ENCODE measurements around the gene GATA2.

DNA sequence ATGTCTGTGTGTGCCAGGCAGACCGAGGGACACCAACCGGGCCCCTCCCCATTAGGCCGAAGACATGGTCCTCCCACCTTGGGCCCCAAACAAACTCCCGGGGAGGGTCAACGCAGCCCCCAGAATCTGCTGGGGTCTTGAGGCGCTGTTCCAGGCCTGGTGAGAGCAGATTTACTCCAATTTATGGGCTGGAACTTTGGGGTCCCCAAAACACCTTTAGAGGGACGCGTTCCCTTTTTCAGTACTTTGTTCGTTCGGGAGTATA is 2.4 kb downstream of the GATA2 start:
- no peak for TF ChIP-seq TCF7L2 (IDR thresholded peaks at IDR 0.05; ENCODE audit: low read depth, low read length)
- TF ChIP-seq, protein P1, sequence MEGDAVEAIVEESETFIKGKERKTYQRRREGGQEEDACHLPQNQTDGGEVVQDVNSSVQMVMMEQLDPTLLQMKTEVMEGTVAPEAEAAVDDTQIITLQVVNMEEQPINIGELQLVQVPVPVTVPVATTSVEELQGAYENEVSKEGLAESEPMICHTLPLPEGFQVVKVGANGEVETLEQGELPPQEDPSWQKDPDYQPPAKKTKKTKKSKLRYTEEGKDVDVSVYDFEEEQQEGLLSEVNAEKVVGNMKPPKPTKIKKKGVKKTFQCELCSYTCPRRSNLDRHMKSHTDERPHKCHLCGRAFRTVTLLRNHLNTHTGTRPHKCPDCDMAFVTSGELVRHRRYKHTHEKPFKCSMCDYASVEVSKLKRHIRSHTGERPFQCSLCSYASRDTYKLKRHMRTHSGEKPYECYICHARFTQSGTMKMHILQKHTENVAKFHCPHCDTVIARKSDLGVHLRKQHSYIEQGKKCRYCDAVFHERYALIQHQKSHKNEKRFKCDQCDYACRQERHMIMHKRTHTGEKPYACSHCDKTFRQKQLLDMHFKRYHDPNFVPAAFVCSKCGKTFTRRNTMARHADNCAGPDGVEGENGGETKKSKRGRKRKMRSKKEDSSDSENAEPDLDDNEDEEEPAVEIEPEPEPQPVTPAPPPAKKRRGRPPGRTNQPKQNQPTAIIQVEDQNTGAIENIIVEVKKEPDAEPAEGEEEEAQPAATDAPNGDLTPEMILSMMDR (IDR thresholded peaks at IDR 0.05), result no peak

Measured in Panc1 (cell line).